ENCODE results near the gene APIP.

The APIP gene

GRCh38 chr11:34887260-34887659, 28.9 kb downstream of the APIP start:
- no peak for DNase-seq (ENCODE audit: low read depth in 2 of 2)

GRCh38 chr11:34886609-34887008, 29.6 kb downstream of the APIP start:
- no peak for DNase-seq (ENCODE audit: low read depth in 2 of 2)

- no peak for DNase-seq (ENCODE audit: low read depth in 2 of 2)
Measured at GRCh38 chr11:34881900-34882299, 34.3 kb downstream of the APIP start.

GRCh38 chr11:34877375-34877975, 38.7 kb downstream of the APIP start:
- no peak for DNase-seq (ENCODE audit: low read depth in 2 of 2)

GRCh38 chr11:34874202-34874601, 42.0 kb downstream of the APIP start:
- no peak for DNase-seq (ENCODE audit: low read depth in 2 of 2)

- no peak for DNase-seq (ENCODE audit: low read depth in 2 of 2)
Measured at GRCh38 chr11:34870548-34871196, 45.5 kb downstream of the APIP start.

- no peak for DNase-seq (ENCODE audit: low read depth in 2 of 2)
Measured at GRCh38 chr11:34869425-34869824, 46.8 kb downstream of the APIP start.

GRCh38 chr11:34866375-34866774, 49.8 kb downstream of the APIP start:
- DNase-seq (ENCODE audit: low read depth in 2 of 2), result no peak

- no peak for DNase-seq (ENCODE audit: low read depth in 2 of 2)
Measured at GRCh38 chr11:34865261-34865660, 50.9 kb downstream of the APIP start.

GRCh38 chr11:34864424-34864823, 51.8 kb downstream of the APIP start:
- no peak for DNase-seq (ENCODE audit: low read depth in 2 of 2)

GRCh38 chr11:34863048-34863447, 53.1 kb downstream of the APIP start:
- DNase-seq (ENCODE audit: low read depth in 2 of 2), result no peak

- DNase-seq (ENCODE audit: low read depth in 2 of 2), result no peak
Measured at GRCh38 chr11:34860518-34860917, 55.7 kb downstream of the APIP start.

- DNase-seq (ENCODE audit: low read depth in 2 of 2), result no peak
Measured at GRCh38 chr11:34860034-34860433, 56.1 kb downstream of the APIP start.

- DNase-seq (ENCODE audit: low read depth in 2 of 2), result no peak
Measured at GRCh38 chr11:34859496-34859895, 56.7 kb downstream of the APIP start.

- DNase-seq (ENCODE audit: low read depth in 2 of 2), result no peak
Measured at GRCh38 chr11:34857463-34857862, 58.7 kb downstream of the APIP start.

- DNase-seq (ENCODE audit: low read depth in 2 of 2), result no peak
Measured at GRCh38 chr11:34856251-34856650, 59.9 kb downstream of the APIP start.

- DNase-seq (ENCODE audit: low read depth in 2 of 2), result no peak
Measured at GRCh38 chr11:34855754-34856095, 60.5 kb downstream of the APIP start.

GRCh38 chr11:34855021-34855753, 61.0 kb downstream of the APIP start:
- no peak for DNase-seq (ENCODE audit: low read depth in 2 of 2)

- DNase-seq (ENCODE audit: low read depth in 2 of 2), result no peak
Measured at GRCh38 chr11:34851916-34852315, 64.3 kb downstream of the APIP start.

GRCh38 chr11:34850334-34850733, 65.8 kb downstream of the APIP start:
- no peak for DNase-seq (ENCODE audit: low read depth in 2 of 2)

GRCh38 chr11:34846467-34846866, 69.7 kb downstream of the APIP start:
- no peak for DNase-seq (ENCODE audit: low read depth in 2 of 2)

- no peak for DNase-seq (ENCODE audit: low read depth in 2 of 2)
Measured at GRCh38 chr11:34844463-34845112, 71.6 kb downstream of the APIP start.

GRCh38 chr11:34843271-34843670, 72.9 kb downstream of the APIP start:
- no peak for DNase-seq (ENCODE audit: low read depth in 2 of 2)
